ENCODE data around the gene ATP8A2.
"Not testable (repeated sequence)": the region's sequence is repeated elsewhere in the genome, so short reads cannot be mapped to it uniquely, and the experiment has no call there.

Gene ATP8A2

GRCh38 chr13:25570185-25570584 is 198.4 kb downstream of the ATP8A2 start:
- no peak for DNase-seq

- no peak for DNase-seq
Observed at GRCh38 chr13:25571237-25571636, 199.5 kb downstream of the ATP8A2 start.

GRCh38 chr13:25572171-25572570 is 200.4 kb downstream of the ATP8A2 start:
- not testable (repeated sequence) for DNase-seq

- peak; percentile 57 for DNase-seq
Observed at GRCh38 chr13:25574437-25575411, 202.9 kb downstream of the ATP8A2 start.

GRCh38 chr13:25575562-25575961 is 203.8 kb downstream of the ATP8A2 start:
- no peak for DNase-seq

- no peak for DNase-seq
Observed at GRCh38 chr13:25578526-25578925, 206.8 kb downstream of the ATP8A2 start.

GRCh38 chr13:25579221-25579620 is 207.4 kb downstream of the ATP8A2 start:
- DNase-seq = no peak

- DNase-seq = no peak
Observed at GRCh38 chr13:25581351-25581750, 209.6 kb downstream of the ATP8A2 start.

- DNase-seq = no peak
Observed at GRCh38 chr13:25584087-25584486, 212.3 kb downstream of the ATP8A2 start.

GRCh38 chr13:25585000-25585399 is 213.2 kb downstream of the ATP8A2 start:
- DNase-seq = no peak

GRCh38 chr13:25587326-25587980 is 215.7 kb downstream of the ATP8A2 start:
- no peak for DNase-seq

- no peak for DNase-seq
Observed at GRCh38 chr13:25588336-25589060, 216.7 kb downstream of the ATP8A2 start.

GRCh38 chr13:25598421-25598820 is 226.6 kb downstream of the ATP8A2 start:
- no peak for DNase-seq

GRCh38 chr13:25602176-25602575 is 230.4 kb downstream of the ATP8A2 start:
- no peak for DNase-seq

GRCh38 chr13:25604106-25604505 is 232.3 kb downstream of the ATP8A2 start:
- DNase-seq = no peak

GRCh38 chr13:25607096-25607495 is 235.3 kb downstream of the ATP8A2 start:
- DNase-seq = no peak

- no peak for DNase-seq
Observed at GRCh38 chr13:25608181-25608580, 236.4 kb downstream of the ATP8A2 start.

GRCh38 chr13:25616674-25617073 is 244.9 kb downstream of the ATP8A2 start:
- DNase-seq = no peak

GRCh38 chr13:25619897-25620296 is 248.1 kb downstream of the ATP8A2 start:
- no peak for DNase-seq

- DNase-seq = no peak
Observed at GRCh38 chr13:25625414-25625813, 253.6 kb downstream of the ATP8A2 start.

GRCh38 chr13:25630329-25630900 is 258.6 kb downstream of the ATP8A2 start:
- DNase-seq = no peak

- no peak for DNase-seq
Observed at GRCh38 chr13:25632166-25632888, 260.6 kb downstream of the ATP8A2 start.
